GM19193 (cell line): ENCODE data around the gene HSPB6.

Experiments
- POLR2A ChIP-seq: IDR thresholded peaks from 4 replicates; pipeline ENCODE4 v1.6.1; 2011; ENCODE audit not compliant: insufficient read depth, insufficient read length; ENCODE audit errors: extremely low read depth

HSPB6 gene

GRCh38 chr19:35789195-35789977, 32.6 kb upstream of the HSPB6 start:
- TF ChIP-seq POLR2A = no peak

DNA sequence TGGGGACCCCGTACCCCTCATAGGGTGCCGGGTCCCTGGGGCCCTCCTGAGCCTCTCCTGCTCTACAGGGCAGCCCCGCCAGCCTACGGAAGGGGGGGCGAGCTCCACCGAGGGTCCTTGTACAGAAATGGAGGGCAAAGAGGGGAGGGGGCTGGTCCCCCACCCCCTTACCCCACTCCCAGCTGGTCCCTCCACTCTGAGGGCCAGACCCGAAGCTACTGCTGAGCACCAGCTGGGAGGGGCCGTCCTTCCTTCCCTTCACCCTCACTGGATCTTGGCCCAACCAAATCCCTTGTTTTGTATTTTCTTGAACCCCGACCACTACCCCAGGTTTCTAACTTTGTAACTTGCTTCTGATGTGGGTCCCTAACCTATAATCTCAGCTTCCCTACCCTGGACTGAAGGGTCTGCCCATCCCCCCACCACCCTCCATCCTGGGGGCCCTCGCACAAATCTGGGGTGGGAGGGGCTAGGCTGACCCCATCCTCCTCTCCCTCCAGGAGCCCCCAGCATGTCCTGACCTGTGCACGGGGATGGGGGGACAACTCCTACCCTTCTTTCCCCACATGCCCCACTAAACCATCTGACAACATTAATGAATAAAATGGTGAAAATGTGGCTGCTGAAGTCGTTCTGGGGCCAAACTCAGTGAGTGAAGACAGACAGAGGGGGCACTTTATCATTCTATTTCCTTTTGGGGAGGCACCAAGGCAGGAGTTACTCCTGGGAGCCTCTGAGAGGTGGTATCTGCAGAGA, 31.6 kb upstream of the HSPB6 start:
- TF ChIP-seq POLR2A = no peak

DNA sequence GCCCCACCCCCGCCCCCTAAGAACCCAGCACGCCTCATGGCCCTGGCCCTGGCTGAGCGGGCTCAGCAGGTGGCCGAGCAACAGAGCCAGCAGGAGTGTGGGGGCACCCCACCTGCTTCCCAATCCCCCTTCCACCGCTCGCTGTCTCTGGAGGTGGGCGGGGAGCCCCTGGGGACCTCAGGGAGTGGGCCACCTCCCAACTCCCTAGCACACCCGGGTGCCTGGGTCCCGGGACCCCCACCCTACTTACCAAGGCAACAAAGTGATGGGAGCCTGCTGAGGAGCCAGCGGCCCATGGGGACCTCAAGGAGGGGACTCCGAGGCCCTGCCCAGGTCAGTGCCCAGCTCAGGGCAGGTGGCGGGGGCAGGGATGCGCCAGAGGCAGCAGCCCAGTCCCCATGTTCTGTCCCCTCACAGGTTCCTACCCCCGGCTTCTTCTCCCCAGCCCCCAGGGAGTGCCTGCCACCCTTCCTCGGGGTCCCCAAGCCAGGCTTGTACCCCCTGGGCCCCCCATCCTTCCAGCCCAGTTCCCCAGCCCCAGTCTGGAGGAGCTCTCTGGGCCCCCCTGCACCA, 30.5 kb upstream of the HSPB6 start:
- TF ChIP-seq POLR2A = no peak

GRCh38 chr19:35786299-35787160, 29.7 kb upstream of the HSPB6 start:
- no peak for TF ChIP-seq POLR2A

DNA sequence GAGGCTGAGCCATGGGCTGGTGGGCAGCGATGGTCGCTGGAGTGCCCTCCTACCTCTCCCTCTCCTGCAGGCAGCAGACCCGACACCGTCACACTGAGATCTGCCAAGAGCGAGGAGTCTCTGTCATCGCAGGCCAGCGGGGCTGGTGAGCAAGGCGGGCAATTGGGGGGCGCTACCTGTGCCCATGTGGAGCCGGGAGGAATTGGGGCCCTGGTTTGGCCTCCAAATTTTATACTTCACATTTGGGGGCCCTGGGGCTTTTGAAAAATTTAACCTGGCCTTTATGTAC, 28.5 kb upstream of the HSPB6 start:
- TF ChIP-seq POLR2A = no peak

GRCh38 chr19:35784503-35785338, 27.9 kb upstream of the HSPB6 start:
- TF ChIP-seq POLR2A = no peak

DNA sequence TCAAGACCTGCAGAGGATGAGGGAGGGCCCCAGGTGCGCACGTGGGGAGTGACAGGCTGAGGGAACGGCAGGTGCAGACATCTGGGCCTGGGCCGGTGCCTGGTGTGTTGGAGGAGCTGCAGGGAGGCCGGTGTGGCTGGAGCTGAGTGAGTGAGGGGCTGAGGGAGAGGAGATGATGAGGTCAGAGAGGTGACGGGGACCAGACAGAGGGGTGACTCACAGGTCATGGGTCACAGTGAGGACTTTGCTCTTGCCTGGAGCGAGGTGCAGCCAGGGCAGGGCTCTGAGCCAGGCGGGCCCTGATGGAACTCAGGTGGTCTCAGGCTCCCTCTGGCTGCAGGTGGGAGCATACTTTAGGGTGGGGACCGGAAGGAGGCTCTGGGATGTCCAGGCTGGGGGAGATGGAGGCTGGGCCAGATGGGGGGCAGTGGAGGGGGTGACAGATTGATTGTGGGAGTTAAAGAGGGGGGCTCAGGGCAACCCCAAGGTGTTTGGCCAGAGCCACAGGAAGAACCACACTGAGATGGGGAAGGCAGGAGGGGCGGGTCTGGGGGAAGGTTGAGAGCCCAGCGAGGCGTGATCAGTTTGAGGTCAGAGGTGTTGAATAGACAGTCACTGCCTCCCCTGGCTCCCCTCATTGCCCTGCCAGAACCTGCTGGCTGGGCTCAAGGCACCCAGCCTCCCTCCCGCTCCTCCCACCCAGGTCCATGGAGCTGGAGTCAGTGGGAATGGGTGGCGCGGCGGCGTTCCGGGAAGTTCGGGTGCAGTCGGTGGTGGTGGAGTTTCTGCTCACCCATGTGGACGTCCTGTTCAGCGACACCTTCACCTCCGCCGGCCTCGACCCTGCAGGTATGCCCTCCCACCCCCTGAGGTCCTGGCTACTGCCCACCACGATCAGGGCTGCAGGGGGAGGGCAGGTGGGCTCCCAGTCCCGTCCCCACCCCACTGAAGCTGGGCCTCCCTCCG, 26.9 kb upstream of the HSPB6 start:
- TF ChIP-seq POLR2A = no peak

GRCh38 chr19:35782589-35782988, 25.8 kb upstream of the HSPB6 start:
- no peak for TF ChIP-seq POLR2A

DNA sequence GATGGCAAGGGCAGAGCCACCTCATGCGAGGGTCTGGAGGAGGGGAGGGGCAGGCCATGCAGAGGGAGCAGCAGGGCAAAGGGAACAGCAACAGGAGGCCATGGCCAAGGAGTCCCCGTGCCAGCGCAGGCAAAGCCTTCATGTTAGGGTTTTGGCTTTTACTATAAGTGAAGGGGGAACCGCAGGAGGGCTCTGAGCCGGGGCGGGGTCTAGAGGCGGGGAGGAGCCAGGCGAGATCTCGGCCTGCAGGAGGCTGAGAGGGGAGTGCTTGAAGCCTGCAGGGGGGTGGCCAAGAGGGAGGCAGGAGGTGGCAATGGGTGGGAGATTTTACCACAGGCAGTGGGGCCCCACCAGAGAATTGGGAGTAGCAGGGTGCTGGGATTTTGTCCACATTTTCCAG, 24.8 kb upstream of the HSPB6 start:
- no peak for TF ChIP-seq POLR2A

DNA sequence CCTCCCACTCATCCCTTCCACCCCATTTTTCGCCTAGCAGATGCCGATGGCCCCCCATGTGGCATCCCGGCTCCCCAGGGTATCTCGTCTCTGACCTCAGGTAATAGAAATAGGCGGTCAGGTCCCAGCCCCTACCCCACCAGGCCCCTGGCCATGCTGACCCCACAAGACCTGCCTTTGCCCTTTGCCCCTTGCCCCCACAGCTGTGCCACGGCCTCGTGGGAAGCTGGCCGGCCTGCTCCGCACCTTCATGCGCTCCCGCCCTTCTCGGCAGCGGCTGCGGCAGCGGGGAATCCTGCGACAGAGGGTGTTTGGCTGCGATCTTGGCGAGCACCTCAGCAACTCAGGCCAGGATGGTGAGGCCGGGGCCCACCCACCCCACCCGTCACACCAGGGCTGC, 23.9 kb upstream of the HSPB6 start:
- TF ChIP-seq POLR2A = no peak

DNA sequence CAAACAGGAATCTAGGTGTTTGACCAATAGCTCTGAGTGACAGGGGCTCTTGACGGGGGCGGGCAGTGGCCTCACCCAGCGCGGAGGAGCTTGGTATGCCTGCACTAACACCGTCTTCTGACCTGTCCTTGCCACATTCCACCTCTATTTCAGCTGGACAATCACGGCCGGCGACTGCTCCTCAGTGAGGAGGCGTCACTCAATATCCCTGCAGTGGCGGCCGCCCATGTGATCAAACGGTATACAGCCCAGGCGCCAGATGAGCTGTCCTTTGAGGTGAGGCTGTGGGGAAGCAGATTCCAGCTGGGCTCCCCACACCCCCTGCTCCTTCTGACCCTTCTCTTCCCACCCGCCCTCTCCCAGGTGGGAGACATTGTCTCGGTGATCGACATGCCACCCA, 23.2 kb upstream of the HSPB6 start:
- no peak for TF ChIP-seq POLR2A

- no peak for TF ChIP-seq POLR2A
Measured at GRCh38 chr19:35779033-35779432, 22.2 kb upstream of the HSPB6 start.

GRCh38 chr19:35777961-35778360, 21.1 kb upstream of the HSPB6 start:
- no peak for TF ChIP-seq POLR2A

GRCh38 chr19:35777086-35777841, 20.4 kb upstream of the HSPB6 start:
- TF ChIP-seq POLR2A = no peak
